ENCODE measurements around the gene SIPA1L3. TPM values are rescaled to one million over a fixed set of nuclear protein-coding genes. Genes with fewer than 3 reads are reported as not detected.

The SIPA1L3 gene
- total RNA-seq, 2 experiments from 2014 or later = 8.9 to 9.8 TPM

GRCh38 chr19:38141108-38141507 lies 234.1 kb downstream of the SIPA1L3 start:
- DNase-seq (no peak), ATAC-seq (no peak)
- no peak for TF ChIP-seq CTCF (IDR thresholded peaks at IDR 0.05)
- no peak overlapping the region for H3K4me3 Mint-ChIP-seq
- H3K4me1 Mint-ChIP-seq (ENCODE audit: low read depth) = peaks cover 8% of the 10 kb centered on the region
- ChIA-PET POLR2A (no interaction called here), CTCF (interaction anchor here (0.9 to 3.3 kb wide), 4 partner anchors 7 to 236 kb away, joined by 3 to 18 read pairs (median 6); no protein-coding TSS in a partner anchor)
- H3K9me3 Mint-ChIP-seq = no peaks in the 10 kb centered on the region
- H3K27me3 Mint-ChIP-seq = no peaks in the 10 kb centered on the region
- intact Hi-C loops (cut with micrococcal nuclease) = loop anchor here (10.0 kb wide), 1 partner anchor 74 kb away; no protein-coding TSS in a partner anchor
- no peak overlapping the region for H3K27ac Mint-ChIP-seq
- no peaks in the 10 kb centered on the region for H3K36me3 Mint-ChIP-seq (ENCODE audit: low read depth)

GRCh38 chr19:38142176-38143035 lies 235.4 kb downstream of the SIPA1L3 start:
- peak overlapping the region; percentile 25 for H3K27ac Mint-ChIP-seq
- intact Hi-C loops (cut with micrococcal nuclease) = loop anchor here (10.0 kb wide), 1 partner anchor 72 kb away; no protein-coding TSS in a partner anchor
- no peaks in the 10 kb centered on the region for H3K36me3 Mint-ChIP-seq (ENCODE audit: low read depth)
- H3K4me3 Mint-ChIP-seq = no peak overlapping the region
- ChIA-PET POLR2A (interaction anchor here (0.7 kb wide), 1 partner anchor 75 kb away, joined by 3 read pairs; no protein-coding TSS in a partner anchor), CTCF (interaction anchor here (0.6 to 3.3 kb wide), 22 partner anchors 9 to 260 kb away, joined by 3 to 18 read pairs (median 4); partner anchors contain the start of genes SIPA1L3 and WDR87)
- H3K27me3 Mint-ChIP-seq = no peaks in the 10 kb centered on the region
- no peaks in the 10 kb centered on the region for H3K9me3 Mint-ChIP-seq
- peak; percentile 76 for TF ChIP-seq CTCF (IDR thresholded peaks at IDR 0.05)
- H3K4me1 Mint-ChIP-seq (ENCODE audit: low read depth) = peaks cover 8% of the 10 kb centered on the region
- DNase-seq (peak; percentile 82), ATAC-seq (peak; percentile 95)

GRCh38 chr19:38143847-38144246 lies 236.8 kb downstream of the SIPA1L3 start:
- intact Hi-C loops (cut with micrococcal nuclease) = loop anchor here (10.0 kb wide), 1 partner anchor 71 kb away; no protein-coding TSS in a partner anchor

GRCh38 chr19:38144667-38145066 lies 237.7 kb downstream of the SIPA1L3 start:
- POLR2A ChIA-PET = no interaction called here
- CTCF ChIA-PET = interaction anchor here (1.2 kb wide), 1 partner anchor 242 kb away, joined by 7 read pairs; no protein-coding TSS in a partner anchor
- Mint-ChIP-seq H3K36me3 (ENCODE audit: low read depth) (no peaks in the 10 kb centered on the region), H3K9me3 (no peaks in the 10 kb centered on the region), H3K4me1 (ENCODE audit: low read depth) (peaks cover 8% of the 10 kb centered on the region), H3K27ac (no peak overlapping the region), H3K4me3 (no peak overlapping the region), H3K27me3 (no peaks in the 10 kb centered on the region)
- intact Hi-C loops (cut with micrococcal nuclease) = loop anchor here (10.0 kb wide), 1 partner anchor 70 kb away; no protein-coding TSS in a partner anchor
- DNase-seq = no peak
- ATAC-seq = no peak
- TF ChIP-seq CTCF (IDR thresholded peaks at IDR 0.05) = no peak

More at GRCh38 chr19:38143847-38144246, 236.8 kb downstream of the SIPA1L3 start:
- Mint-ChIP-seq H3K27ac (no peak overlapping the region), H3K36me3 (ENCODE audit: low read depth) (no peaks in the 10 kb centered on the region), H3K27me3 (no peaks in the 10 kb centered on the region), H3K4me3 (no peak overlapping the region), H3K9me3 (no peaks in the 10 kb centered on the region), H3K4me1 (ENCODE audit: low read depth) (peaks cover 8% of the 10 kb centered on the region)
- ATAC-seq (no peak), DNase-seq (peak; percentile 12)
- CTCF ChIA-PET = interaction anchor here (1.2 to 3.3 kb wide), 3 partner anchors 10 to 241 kb away, joined by 3 to 18 read pairs (median 7); no protein-coding TSS in a partner anchor
- POLR2A ChIA-PET = no interaction called here
- peak; percentile 28 for TF ChIP-seq CTCF (IDR thresholded peaks at IDR 0.05)

Measured in activated CD8-positive, alpha-beta T cell treated with anti-CD3 and anti-CD28 coated beads for 36 hours (primary cell).